ACHN (cell line): ENCODE data around the gene COPS9.

Experiments
- DNase-seq: peaks from one replicate; pipeline ENCODE4 v3.0.0-alpha.2; 2015
- in situ Hi-C: cut with HindIII; loops from 2 replicates; pipeline ENCODE4 v1.10.0; 2017; ENCODE audit warnings: low sequenced_read_pairs, low pct_ligation_motif_present, low pct_unique_long_range_greater_than_20kb

Gene COPS9

DNA sequence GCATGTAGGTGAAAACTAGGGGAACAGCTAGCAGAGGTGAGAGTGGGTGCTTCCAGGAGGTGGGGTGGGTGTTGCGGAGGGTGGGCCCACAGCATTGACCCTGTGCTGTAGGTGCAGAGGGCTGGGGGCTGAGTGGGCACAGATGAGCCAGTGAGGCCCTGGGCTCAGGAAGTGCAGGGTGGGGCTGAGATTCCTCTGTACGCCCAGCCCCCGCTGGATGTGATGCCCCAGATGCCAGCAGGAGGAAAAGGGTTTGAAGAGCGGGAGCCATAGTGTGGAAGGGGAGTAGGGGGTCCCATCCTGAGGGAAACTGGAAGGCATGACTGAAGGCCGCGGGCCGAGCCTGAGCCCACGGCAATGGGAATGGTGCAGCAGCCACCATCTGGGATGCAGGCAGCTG lies 18.5 kb upstream of the COPS9 start:
- in situ Hi-C loops = no loop called here
- no peak for DNase-seq

DNA sequence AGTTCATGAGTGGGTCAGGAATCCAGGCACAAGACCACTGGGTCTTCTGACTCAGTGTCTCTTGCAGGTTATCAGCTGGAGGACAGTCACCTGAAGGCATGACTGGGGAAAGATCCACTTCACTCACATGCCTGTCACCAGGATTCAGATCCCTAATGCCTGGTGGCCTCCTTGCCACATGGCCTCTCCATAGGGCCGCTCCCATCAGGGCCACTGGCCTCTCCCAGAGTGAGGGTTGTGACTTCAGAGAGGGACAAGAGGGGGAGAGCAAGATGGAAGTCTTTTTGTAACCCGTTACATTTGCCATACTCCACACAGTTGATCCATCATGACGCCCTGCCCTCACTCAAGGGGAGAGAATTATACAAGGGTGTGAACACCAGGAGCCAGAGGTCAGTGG lies 17.3 kb upstream of the COPS9 start:
- DNase-seq = no peak
- in situ Hi-C loops = no loop called here

GRCh38 chr2:240151477-240152031 lies 15.4 kb upstream of the COPS9 start:
- no peak for DNase-seq
- in situ Hi-C loops = no loop called here

- DNase-seq = peak; percentile 37
- in situ Hi-C loops = no loop called here
These were observed 14.1 kb upstream of the COPS9 start for GRCh38 chr2:240149943-240150784.

DNA sequence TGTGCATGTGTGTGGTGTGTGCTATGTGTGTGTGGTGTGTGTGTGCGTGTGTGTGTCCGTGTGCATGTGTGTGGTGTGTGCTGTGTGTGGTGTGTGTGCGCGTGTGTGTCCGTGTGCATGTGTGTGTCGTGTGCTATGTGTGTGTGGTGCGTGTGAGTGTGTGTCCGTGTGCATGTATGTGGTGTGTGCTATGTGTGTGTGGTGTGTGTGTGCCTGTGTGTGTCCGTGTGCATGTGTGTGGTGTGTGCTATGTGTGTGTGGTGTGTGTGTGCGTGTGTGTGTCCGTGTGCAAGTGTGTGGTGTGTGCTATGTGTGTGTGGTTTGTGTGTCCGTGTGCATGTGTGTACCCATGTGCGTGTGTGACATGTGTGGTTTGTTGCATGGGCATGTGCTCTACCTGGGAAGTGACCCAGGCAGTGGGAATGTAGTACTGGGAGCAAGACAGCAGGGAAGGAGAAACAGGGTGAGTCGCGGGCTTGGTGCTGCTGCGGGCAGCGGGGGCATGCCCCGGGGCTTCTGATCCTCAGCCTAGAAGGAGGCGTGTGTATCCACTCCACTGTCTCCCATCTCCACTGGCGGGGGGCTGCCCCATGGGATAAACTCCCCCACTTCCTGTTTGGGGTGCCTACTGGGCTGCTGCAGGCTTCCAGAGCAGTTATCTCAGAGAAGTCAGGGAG lies 11.9 kb upstream of the COPS9 start:
- in situ Hi-C loops = no loop called here
- DNase-seq = no peak

GRCh38 chr2:240147382-240147781 lies 11.3 kb upstream of the COPS9 start:
- in situ Hi-C loops = no loop called here

GRCh38 chr2:240146627-240147278 lies 10.6 kb upstream of the COPS9 start:
- DNase-seq = no peak
- in situ Hi-C loops = no loop called here

More at GRCh38 chr2:240147382-240147781, 11.3 kb upstream of the COPS9 start:
- no peak for DNase-seq

DNA sequence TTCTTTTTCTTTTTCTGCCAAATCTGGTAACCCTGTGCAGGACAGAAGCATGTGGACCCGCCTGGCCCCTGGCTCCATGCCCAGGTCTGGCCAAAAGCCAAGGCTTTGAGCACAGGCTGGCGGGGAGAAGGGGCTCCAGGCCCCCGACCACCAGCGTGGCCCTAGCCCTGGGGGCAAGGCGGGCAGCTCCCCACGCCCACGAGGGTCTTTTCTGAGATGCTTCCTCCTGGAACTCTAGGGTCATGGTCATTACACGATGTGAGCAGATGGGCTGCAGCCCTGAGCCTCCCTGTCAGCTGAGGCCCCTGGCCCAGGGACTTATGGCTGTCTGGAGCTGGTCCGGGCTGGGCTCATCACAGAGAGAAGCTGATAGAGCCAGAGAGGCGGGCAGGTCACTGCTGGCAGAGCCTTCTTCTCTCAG lies 10.0 kb upstream of the COPS9 start:
- in situ Hi-C loops = no loop called here
- no peak for DNase-seq

DNA sequence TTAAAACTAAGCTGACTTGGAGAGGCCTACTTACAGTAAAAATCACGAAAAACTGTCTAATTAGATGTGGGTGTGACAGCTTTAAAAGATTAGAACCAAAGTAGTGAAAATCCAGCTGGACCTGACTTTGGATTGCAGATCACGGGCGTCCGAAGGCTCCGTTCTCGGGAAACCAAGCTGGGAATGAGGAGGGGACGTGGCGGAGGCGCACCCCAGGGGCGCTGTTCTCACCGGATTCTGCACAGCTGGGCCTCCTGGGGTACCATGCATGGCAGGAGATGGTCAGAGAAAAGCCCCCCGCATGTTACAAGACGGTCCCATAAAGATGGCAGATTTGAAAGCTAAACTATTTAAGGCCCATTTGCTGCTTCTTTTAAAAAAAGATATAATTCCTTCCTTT lies 9.4 kb upstream of the COPS9 start:
- in situ Hi-C loops = no loop called here
- no peak for DNase-seq

DNA sequence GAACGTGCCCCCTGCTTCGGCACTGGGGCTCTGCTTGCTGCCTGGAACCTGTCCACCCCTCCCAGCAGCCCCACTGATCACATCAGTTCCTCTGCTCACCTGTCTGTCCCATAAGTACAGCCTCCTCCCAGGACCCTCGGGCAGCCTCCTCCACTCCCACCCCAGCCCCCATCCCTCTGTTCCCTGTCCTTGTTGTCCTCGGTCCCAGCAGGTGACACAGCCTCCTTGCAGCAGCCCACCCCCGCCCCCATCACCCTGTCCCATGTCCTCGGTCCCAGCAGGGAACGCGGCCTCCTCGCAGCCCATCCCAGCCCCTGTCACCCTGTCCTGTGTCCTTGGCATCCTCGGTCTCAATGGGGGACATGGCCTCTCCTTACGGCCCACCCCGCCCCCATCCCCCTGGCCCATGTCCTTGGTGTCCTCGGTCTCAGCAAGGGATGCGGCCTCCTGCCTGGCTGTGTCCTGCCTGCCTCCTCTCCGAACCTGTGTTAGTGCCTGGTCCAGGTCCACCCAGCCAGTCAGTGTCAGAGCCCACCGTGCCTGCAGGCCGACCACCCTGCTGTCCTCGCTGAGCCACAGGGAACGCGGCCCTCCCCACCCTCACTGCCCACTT lies 8.7 kb upstream of the COPS9 start:
- DNase-seq = no peak
- in situ Hi-C loops = no loop called here

DNA sequence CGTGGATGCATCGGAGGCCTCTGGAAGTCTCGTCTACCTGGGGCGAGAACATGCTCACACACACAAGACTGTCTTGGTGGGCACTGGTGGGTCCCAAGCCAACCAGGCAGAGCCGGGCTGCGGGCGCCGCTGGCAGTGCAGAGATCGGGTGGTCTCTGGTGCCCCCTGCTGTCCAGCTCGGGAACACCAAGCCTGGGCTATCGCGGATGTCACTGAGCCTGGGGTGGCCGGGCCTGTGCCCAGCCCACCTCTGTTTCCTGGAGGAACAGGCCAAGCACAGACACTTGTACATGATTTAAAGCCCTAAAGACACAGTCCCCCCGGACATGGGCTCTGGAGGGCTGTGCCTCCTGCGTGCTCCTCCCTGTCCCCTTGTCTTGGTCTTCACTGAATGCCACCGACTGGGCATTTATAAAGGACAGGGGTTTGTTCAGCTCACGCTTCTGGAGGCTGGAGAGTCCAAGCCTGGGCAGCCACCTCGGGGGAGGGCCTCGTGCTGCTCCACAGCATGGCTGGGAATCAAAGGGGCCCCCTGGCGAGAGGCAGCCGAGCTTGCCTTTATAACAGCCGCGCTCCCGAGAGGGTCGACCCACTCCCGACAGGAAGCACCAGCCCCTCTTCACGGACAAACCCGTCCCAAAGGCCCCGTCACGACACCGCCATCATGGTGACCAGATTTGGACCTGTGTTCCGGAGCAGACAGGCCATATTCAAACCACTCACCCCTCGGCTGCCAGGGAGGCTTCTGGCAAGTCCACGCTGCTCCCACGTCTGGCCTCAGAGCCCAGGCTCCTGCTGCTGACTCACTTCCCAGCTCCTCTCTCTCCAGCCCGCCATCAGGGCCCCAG lies 7.9 kb upstream of the COPS9 start:
- DNase-seq = peak; percentile 53
- in situ Hi-C loops = no loop called here

- in situ Hi-C loops = no loop called here
These were observed 7.2 kb upstream of the COPS9 start for GRCh38 chr2:240143276-240143675.

GRCh38 chr2:240142859-240143258 lies 6.8 kb upstream of the COPS9 start:
- in situ Hi-C loops = no loop called here
- no peak for DNase-seq

More at GRCh38 chr2:240143276-240143675, 7.2 kb upstream of the COPS9 start:
- no peak for DNase-seq

DNA sequence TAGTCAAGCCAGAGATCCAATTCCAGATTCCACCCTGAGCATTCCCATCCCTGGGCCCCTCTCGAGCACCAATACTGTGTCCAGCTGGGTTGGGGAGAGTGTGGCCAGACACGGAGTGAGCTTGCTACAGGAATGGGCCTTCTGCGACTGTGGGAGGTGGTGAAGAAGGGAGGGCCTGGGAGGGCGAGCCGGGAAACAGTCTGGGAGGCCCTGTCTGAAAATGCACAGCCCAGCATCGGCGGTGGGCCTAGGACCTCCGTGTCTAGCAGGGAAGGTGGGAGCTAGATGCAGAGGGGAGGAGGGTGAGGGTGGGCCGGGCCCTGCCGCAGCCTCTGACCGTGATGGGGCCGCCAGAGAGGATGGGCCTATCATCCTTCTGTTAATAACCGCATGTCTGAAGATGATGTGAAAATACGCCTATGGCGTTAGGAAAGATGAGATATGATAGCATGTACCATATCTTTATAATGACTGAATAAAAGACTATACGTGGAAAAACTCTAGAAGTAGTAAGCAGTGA lies 6.2 kb upstream of the COPS9 start:
- no peak for DNase-seq
- in situ Hi-C loops = no loop called here

DNA sequence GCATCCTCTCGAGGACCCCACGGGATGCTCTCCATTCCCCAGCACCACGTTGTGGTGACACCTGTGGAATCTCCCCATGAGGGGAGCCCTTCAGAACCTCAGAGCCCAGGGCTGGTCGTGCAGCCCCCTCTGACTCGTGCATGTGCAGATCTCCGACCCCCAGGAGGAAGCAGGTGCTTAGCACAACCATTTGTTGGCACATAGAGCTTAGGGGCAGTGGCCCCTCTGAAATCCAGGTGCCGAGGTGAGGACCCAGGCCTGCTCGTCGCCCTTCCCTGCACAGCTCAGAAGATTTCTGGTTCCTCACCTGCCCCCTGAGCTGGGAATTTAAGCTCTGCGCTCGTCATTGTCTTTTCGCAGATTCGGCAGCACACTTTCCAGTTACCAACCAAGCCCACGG lies 5.6 kb upstream of the COPS9 start:
- in situ Hi-C loops = no loop called here

GRCh38 chr2:240140920-240141319 lies 4.8 kb upstream of the COPS9 start:
- in situ Hi-C loops = no loop called here
- no peak for DNase-seq

More for the DNA sequence above, 5.6 kb upstream of the COPS9 start:
- DNase-seq = no peak

DNA sequence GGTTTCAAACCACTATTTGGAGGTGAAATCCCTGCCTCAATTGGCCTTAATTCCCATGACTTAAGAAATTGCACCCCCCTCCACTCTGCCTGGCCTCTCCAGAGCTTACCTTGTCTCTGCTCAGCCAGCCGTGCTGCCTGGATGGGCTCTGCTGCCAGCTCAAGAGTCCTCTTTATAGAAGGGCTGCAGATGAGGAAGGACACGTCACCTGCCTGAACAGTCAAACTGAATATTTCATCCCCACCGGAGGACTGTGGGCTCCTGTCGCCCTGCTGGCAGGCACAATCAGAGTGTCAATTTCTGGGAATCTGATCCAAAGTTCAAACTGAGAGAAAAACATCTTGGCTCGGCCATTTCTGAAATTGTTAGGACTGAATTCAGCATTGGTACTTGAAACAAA lies 4.4 kb upstream of the COPS9 start, which contains the start of gene OTOS:
TSS of gene OTOS (minus strand) at position 148 of the 400 bp plus-strand sequence. CDS start 332 bp downstream, outside the sequence.
- DNase-seq = no peak
- in situ Hi-C loops = no loop called here
